ENCODE results near the gene CNTN4.
"Not testable (repeated sequence)": the region's sequence is repeated elsewhere in the genome, so short reads cannot be mapped to it uniquely, and the experiment has no call there.

Gene CNTN4

DNA sequence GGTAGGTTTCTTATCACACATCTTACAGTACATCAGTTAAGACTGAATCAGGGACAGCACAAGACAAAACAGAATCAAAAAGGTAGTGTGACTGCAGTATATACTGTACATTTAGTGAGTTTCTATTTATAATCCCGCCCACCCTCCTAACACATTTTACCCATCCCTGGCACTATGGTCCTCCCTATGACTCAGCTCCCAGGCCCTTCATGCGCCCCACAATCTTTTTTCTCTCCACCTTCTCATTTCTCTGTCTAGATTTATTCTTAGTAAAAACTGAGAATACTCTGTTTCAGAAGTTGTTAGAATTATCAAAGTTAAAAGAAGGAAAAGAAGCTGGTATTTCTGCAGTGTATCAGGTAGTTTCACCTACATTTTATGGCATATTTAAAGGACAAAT is 427.3 kb downstream of the CNTN4 start:
- DNase-seq: no peak

DNA sequence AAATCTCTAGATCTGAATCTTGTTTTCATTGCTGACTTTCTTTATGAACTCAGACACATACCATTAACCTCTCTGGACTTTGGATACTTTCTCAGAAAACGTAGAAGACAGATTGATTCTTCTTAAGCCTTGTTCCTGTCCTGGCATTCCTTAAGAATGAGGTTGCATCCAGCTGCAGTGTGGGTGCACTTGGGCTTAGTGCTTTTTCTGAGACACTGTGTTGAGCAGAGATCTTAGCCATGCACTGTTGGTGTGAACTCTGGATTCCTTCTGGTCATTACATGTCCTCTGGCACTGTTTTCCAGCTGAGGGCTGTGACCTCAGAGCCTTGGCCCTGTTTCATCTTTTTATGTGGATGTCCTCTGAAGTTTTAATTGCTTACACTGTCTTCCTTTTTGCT is 428.3 kb downstream of the CNTN4 start:
- no peak for DNase-seq

DNA sequence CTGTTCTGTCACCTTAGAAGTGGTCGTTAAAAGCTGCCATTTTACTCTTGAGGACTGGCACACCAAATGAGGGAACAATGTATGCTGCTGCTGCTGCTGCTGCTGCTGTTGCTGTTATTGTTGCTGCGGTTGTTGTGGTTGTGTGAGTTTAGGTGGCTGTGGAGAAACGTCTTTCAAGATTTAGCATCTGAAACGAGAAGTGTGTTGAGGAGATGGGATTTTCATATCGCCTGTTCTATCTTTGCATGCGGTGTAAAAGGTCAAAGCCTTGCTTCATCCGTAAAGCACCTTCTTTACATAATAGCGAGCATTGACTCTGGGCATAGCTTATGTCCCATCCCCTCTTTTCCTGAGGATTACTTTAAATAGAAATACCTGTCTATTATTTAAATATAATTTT is 428.7 kb downstream of the CNTN4 start:
- DNase-seq: not testable (repeated sequence)

DNA sequence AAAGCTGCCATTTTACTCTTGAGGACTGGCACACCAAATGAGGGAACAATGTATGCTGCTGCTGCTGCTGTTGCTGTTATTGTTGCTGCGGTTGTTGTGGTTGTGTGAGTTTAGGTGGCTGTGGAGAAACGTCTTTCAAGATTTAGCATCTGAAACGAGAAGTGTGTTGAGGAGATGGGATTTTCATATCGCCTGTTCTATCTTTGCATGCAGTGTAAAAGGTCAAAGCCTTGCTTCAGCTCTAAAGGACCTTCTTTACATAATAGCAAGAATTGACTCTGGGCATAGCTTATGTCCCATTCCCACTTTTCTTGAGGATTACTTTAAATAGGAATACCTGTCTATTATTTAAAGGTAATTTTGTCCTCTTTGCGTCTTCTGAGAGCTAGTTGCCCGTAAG is 436.1 kb downstream of the CNTN4 start:
- DNase-seq: not testable (repeated sequence)

DNA sequence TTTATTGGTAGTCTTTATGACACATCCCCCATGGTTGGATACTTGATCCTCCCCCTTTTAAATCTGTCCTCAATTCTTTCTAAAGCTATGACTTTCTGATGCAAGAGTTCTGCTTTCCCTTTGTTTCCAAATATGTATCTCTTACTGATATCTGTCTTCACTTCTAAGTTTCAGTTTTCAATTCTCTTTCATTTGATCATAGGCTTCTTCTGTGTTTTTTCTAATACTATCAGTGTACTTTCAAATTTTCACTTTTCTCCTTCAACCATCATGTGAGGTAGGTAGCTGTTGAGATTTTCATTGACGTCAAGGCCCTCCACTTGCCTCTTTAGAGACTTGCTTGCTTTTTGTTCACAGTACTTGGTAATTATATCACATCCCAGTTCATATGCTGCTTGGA is 436.5 kb downstream of the CNTN4 start:
- DNase-seq: no peak

DNA sequence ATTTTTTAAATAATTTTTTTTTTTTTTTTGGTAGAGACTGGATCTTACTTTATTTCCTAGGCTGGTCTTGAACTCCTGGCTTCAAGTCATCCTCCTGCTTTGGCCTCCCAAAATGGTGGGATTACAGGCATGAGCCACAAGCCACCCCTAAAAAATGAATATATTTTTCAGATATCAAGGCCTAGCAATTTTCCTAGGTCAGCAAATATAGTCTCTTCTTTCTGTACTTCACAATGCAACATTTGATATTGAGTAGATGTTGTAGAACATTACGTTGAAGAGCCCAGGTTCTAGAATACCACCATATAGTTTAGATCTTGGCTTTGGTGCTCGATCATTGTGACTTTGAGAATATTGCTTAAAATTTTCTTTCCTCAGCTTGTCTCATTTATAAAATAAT is 437.9 kb downstream of the CNTN4 start:
- no peak for DNase-seq

DNA sequence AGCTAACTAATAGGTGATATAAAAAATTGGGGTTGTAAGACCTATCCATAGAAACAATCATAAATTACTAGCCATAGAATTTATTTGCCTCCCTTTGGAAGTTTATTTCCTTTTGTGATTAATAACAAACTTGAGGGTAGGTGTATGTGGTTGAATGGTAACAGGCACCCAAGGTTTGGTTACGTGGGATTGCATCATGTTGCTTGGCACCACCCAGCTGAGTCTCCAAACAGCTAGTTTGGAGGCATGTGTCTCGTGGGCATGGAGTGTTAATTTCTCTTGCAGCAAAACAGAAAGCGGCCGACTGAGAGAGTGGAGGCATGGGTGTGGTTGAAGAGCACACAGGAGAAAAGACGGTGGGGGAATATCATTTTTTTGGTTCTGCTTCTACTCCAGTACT is 441.4 kb downstream of the CNTN4 start:
- no peak for DNase-seq

DNA sequence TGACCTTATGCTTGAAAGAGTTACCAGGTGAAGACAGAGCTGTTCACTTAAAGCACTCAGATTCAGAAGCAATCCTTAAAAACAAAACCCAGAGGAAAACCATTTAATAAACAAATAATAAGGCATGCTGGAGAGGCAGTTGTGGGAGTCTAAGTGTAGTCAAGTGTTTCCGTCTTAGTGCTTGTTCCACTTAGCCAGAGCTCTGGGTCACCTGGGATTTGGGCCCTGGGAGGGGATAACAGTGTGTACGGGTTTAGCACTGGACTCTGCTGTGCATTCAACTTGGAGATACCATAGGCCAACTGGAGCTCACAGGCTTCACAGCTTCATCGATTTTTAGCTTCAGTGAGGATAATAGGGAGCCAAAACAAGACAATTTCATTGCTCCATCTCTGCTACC is 444.6 kb downstream of the CNTN4 start:
- DNase-seq: peak; percentile 1

DNA sequence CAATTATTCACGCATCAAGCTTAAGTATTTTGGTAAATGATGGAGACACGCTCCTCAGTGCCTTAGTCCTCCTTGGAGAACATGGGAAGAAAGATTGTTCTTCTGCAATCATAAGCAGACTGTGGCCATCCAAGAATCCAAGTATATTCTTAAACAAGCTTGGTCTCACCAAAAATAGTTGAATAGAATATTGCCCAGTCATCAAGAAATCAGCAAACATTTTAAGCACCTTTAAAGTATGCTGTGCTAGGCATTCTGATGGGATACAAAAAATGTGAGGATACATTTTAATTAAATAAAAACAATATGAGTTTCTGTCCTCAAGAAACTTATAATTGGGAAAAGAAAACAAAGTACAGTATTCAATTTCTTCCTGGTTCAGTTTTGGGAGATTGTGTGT is 445.5 kb downstream of the CNTN4 start:
- DNase-seq: no peak

DNA sequence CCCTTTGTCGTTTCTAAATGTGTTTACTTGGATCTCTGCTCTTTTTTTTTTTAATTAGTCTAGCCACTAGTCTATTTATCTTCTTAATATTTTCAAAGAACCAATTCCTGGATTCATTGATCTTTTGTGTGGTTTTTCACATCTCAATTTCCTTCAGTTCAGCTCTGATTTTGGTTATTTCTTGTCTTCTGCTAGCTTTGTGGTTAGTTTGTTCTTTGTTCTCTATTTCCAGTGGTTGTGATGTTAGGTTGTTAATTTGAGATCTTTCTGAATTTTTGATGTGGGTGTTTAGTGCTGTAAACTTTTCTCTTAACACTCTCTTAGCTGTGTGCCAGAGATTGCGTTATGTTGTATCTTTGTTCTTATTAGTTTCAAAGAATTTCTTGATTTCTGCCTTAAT is 446.1 kb downstream of the CNTN4 start:
- DNase-seq: no peak

DNA sequence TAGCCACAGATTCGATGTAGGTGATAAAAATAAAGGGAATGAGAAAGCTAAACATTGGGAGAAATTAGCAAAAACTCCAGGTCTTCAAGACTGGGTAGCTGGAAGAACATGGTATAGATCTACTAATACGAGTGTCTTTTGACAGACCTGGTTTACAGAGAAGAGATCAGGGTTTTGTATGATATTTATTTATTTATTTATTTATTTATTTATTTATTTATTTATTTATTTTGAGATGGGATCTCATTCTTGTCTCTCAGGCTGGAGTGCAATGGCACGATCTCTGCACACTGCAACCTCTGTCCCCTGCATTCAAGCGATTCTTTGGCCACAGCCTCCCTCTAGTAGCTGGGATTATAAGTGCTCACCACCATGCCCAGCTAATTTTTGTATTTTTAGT is 448.4 kb downstream of the CNTN4 start:
- no peak for DNase-seq

DNA sequence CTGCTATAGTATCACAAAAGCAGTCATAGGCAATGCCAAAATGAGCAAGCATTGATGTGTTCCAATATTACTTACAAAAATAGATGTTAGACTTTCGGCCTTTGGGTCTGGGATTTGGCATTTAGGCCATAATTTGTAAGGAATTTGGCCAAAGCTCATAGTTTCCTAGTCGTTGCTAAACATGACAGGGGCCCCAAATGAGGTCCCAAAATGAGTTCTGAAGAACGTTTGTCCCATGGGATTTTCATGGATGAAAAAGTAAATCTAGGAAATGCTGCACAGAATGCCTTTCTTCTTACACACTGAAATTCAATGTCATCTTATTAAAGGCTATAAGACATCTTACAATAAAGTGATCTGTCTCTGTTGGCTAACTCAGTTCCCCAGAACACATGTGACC is 456.0 kb downstream of the CNTN4 start:
- no peak for DNase-seq

DNA sequence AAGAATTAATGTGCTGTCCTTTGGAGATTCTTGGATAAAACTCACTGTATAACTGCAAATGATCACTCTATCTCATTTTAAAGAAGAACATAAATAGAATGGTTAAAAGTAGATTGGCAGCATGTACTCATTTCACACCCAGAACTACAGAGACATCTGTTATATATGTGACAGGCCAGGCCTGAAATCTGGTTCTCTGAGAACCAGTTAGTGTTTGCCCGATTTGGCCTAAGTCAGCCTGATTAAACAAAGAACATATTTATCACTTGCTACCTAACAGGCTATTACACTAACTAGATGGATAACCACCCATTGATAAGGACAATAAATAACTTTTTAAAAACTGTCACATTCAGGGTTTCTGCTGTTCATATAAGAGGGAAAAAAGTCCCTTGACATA is 460.1 kb downstream of the CNTN4 start:
- DNase-seq: no peak

DNA sequence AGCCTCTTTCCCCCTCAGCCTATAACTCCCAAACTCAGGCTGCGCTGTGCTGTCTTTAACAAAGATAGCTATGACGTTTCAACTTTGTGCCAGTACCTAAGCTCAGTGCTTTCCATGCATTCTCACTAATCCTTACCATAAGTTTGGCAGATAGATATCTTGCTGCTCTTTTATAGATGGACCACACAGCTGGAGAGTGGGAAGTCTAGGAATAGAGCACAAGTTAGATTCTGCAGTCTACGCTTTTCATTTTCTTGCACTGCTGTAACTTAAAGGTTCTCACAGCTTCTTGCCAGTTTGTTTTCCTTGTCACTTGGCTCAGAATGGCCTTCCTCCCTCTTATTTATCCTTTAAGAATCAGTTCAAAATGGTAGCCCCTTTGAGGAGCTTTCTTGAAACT is 468.8 kb downstream of the CNTN4 start:
- no peak for DNase-seq

DNA sequence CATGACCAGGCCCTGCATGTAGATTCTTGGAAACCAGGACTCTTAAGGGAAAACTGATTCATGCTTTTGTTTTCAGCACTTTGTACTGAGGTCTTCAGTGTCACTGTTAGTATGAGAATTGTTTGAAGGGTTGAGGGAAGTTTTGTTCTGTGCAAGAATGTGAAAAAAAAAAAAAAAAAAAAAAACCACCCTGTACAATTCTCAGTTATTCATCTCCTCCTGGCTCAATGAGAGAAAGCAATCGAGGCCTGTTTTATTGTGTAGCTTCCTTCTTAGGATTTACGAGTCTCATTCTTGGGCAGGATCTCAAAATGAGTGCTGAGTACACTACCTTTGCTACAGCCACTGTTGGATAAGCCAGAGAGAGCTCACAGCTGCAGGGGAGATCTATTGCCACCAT is 469.5 kb downstream of the CNTN4 start:
- DNase-seq: no peak

DNA sequence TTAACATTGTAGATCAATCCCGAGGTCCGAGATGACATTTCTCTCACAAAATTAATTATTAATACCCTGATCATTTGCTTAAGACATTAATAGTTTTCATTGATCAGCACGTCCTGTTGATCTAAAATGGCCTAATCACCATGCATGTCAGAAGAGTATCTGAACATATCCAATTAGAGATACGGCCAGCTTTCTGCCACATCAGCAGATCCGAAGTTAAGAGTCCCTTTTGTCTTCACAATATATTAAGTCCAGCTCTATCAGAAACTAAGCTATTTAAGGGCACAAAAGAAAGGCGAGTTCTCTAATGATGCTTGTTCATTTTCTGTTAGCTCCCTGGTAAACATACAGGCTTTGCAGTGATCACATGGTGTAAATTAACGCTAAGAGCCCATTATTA is 470.3 kb downstream of the CNTN4 start:
- no peak for DNase-seq

DNA sequence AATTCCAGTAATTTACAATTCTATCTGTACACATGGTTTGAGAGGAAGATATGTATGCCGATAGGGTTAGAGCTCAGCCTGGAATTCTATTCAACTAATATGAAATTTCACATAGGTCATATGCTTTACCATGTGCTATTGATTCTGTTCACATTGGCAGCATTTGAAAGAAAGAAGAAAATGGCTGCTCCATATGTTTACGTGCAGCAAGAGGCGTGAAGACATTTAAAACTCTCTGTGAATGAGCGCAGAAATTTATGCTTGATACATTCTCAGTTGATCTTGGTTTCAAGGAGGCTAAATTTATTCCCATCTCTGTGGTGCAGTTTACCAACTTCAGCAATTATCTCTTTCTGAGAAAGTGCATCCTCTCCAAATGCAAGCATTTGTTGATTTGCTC is 478.9 kb downstream of the CNTN4 start:
- no peak for DNase-seq

DNA sequence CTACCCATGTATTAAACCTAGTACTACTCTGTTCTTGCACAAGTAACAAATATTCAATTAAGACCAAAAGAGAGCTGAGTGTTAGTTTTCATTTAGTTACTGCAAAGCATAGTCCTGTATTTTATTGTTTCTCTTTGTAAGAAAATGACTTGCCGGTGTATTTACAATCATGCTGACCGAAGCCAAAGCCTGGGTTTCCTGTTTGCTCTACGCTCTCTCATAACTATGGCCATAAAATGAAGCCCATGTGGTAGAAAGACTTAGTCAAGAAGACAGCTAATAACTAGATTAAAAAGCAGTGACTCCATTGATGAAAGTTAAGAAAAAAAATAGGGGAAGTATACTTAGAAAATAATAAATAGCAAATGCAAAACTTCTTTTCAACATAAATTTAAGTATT is 479.9 kb downstream of the CNTN4 start:
- peak; percentile 28 for DNase-seq

DNA sequence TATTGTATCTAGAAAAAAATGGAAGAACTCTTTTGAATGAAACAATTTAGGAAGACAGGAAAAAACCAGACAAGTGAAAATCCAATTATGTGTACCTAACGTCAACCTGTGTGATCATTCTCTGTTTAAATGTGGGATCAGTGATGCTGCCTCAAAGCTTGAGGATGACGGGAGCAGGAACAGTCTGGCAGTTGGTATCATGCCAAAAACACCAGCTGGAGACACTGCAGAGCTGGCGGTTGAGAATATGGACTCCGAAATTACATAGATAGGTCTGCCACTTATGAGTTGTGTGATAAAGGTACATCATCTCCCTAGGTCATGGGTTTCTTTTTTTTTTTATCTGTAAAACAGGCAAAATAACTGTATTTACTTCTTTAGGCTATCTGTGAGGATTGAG is 480.5 kb downstream of the CNTN4 start:
- DNase-seq: peak; percentile 65

DNA sequence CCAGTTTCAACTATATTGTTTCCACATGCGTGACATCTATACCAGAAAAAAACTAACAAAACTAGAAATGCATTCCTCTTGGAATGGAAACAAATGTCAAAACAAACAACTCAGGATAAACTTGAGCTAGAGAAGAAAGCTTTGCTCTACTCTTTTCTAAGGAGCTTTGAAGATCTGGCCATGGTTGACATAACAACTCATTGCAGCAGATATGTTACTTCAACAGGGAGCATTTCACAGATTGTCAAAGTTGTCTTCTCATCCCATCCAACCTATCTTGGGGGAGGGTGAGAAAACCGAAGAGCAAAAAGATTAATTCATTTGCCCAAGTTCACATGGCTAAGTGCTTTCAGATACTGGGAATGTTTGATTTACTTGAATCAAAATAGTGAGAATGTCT is 484.4 kb downstream of the CNTN4 start:
- DNase-seq: no peak

DNA sequence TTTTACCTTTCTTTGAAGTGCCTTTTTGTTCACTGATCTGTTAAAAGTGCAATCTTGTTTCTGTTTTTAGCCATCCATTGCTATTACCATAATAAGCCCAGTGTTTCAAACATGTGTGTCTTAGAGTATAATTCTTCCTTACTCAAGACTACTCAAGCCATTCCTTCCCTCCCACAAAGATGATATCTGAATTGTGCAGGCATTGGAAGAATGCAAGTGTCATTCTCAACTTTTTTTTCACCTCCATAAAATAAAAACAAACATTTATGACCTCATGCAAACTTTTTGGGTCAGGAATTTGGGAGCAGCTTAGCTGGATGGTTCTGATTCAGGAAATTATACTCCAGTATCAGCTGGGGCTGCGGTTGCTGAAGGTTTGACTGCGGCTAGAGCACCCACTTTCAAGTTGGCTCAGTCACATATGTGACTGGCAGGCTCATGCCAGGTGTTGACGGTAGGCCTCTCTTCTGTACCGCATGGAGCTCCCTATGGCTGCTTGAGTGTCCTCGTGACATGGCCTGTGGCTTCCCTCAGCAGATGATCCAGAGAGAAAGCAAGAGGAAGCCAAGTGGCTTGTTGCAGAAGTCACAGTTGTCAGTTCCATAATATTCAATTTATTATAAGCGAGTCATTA is 490.8 kb downstream of the CNTN4 start:
- DNase-seq: no peak

DNA sequence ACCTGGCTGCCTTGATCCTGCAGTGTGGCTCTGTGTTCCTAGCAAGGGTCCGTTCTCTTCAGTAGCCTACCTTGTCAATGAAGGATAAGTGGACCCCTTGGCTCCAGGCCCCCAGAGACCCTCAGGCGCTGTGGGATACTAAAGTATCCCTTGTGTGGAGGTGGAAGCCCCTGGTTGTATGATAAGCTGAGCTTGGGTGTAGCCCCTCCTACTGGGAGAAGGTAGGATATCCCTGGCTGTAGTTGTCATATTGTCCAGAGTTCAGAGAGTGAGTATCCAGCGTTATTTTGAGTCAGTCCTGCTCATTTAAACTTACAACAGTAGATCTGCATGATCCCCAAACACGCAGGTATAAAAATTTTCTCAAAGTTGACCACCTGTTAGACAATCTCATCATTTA is 496.8 kb downstream of the CNTN4 start:
- DNase-seq: no peak

DNA sequence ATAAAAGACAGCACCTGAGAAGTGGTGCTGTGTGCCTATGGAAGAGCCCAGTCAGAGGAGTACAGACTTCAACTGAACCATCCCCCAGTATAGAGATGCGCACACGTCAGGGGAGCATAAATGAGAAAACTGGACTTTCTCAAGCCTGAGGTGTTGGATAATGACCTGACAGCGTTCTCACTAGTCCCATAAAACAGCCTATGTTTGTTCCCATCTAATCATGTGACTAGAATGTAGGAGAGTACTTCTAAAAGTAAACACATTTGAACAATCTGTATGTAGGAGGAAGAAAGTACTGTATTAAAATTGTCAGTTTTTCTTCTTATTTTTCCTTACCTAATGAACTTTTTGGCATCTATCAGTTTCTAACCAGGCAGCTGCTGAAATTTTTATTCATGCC is 498.9 kb downstream of the CNTN4 start:
- no peak for DNase-seq

DNA sequence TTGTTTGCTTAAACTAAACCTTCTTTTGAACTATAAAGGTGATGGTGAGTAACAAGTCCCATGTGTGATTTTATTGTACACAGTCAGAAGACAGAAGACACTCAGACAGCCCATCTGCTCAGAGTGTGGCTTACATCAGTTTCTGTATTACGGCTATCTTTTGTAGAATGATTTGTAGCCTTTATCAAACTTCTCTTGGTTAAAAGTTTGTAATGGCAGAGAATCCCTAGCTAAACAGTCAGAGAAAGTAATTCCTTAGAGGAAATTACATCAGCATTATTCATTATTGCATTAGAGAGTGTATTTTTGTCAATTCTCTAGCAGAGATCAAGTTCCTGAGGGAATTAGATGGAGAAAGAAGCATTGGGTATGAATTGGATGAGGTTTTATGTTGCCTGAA is 500.8 kb downstream of the CNTN4 start:
- no peak for DNase-seq

DNA sequence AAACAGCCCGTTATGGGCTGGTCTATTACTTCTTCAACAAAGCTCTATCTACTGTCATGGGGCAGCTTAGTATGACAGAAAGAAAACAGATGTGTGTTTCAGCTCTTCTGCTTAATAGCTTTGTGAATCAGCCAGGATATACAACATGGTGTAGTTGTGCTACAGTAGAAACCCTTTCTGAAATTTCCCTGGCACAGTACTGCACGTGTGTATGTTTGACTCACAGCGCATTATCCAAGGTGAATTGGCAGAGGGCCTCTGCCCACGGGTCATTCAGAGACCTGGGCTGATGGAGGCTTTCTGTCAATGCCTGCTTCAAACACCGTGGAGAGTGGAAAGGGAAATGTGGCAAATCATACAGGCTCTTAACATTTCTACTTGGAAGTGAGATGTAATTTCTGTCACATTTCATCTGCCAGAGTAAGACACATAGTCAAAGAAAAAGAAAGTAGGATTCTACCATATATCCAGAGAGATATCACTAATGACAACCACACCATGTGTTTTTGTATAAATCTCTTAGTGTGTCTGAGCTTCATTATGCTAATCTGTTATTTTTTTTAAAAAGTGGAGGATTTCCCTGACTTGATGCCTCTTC is 505.1 kb downstream of the CNTN4 start:
- DNase-seq: no peak

DNA sequence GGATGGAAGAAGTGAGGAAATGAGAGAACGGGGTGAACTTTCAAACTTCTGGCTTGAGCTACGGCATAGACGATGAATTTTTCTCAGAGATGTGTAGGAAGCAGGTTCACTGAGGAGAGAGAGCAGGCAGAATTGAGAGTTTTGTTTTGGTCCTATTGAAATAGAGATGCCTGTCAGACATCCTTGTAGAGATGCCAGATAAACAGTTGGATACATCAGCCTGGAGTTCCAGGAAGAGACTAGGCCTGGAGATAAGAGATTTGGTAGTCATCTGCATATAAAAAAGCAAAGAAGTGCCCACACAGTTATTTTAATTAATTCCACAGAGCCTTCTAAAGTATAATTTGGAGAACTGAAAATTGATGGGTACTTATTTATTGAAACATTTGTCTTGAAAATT is 515.9 kb downstream of the CNTN4 start:
- DNase-seq: no peak

All from DMS153 (cell line).